BJ (cell line): ENCODE results near the gene AHNAK2. TPM values are rescaled to one million over a fixed set of nuclear protein-coding genes. Genes with fewer than 3 reads are reported as not detected.
A peak's percentile ranks its signal among the peaks of the same experiment; 100 is the strongest.

Experiments used
- CTCF ChIA-PET: fragments of 350-600 bp; formaldehyde crosslinking; extraction: SDS; loops from one replicate; lab custom pipeline; 2021; ENCODE audit warnings: antibody characterized with exemption, inconsistent platforms; lab: Yijun Ruan, JAX
- POLR2A ChIA-PET: fragments of 300-600 bp; sonication (Branson Sonifier 250); formaldehyde crosslinking; extraction: SDS; loops from one replicate; lab custom pipeline; 2021; ENCODE audit warnings: antibody characterized with exemption; lab: Charles Lee
- DNase-seq: peaks from one replicate; pipeline ENCODE4 v3.0.0-alpha.2; 2011; ENCODE audit warnings: low read depth
- H3K27me3 ChIP-seq: 2 replicates; pipeline ENCODE4 v1.6.0; 2011; ENCODE audit warnings: low read length; ENCODE audit not compliant: control insufficient read depth, insufficient read depth
- H3K36me3 ChIP-seq: 2 replicates; pipeline ENCODE4 v1.5.1; 2011; ENCODE audit warnings: low read length; ENCODE audit not compliant: control insufficient read depth, insufficient read depth
- H3K4me3 ChIP-seq: 2 replicates; pipeline ENCODE4 v1.5.1; 2011; ENCODE audit warnings: low read depth, mild to moderate bottlenecking, control low read depth, low read length
- polyA plus RNA-seq: library from polyadenylated mRNA; depleted of rRNA; stranded (reverse); fragments of >200 nt; gene quantifications from 2 replicates; pipeline ENCODE4 v1.2.3, GENCODE V29; 2011
- TF ChIP-seq, protein P1 (sequence below): IDR thresholded peaks from 2 replicates; pipeline ENCODE4 v1.5.1; 2011; ENCODE audit warnings: low read depth, mild to moderate bottlenecking, control low read depth, inconsistent platforms, low read length, moderate library complexity; ENCODE audit not compliant: insufficient read depth

The AHNAK2 gene
- polyA plus RNA-seq, 1 experiment, result 6.5 TPM

DNA sequence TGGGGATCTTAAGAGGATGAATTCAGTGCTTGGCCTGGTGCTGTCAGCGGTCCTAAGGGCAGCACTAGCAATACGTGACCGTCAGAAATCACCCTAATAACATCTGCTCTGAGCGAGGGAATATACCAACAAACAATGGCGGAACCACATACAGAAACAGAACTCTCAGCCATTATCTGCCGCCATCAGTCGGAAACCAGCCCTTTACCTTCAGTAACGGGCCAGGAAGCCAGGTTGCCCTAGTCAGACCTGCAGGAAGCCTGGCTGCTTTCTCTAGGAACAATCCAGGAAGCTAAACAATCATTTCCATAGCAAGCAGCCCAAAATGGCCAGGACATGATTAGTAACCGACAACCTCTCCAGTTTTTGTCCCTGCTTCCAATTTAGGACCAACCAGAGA is 37.1 kb upstream of the AHNAK2 start:
- Histone ChIP-seq H3K27me3 (no peaks in the 10 kb centered on the region), H3K36me3 (peaks cover 7% of the 10 kb centered on the region), H3K4me3 (no peak overlapping the region)
- POLR2A ChIA-PET, result no interaction called here
- TF ChIP-seq, protein P1, sequence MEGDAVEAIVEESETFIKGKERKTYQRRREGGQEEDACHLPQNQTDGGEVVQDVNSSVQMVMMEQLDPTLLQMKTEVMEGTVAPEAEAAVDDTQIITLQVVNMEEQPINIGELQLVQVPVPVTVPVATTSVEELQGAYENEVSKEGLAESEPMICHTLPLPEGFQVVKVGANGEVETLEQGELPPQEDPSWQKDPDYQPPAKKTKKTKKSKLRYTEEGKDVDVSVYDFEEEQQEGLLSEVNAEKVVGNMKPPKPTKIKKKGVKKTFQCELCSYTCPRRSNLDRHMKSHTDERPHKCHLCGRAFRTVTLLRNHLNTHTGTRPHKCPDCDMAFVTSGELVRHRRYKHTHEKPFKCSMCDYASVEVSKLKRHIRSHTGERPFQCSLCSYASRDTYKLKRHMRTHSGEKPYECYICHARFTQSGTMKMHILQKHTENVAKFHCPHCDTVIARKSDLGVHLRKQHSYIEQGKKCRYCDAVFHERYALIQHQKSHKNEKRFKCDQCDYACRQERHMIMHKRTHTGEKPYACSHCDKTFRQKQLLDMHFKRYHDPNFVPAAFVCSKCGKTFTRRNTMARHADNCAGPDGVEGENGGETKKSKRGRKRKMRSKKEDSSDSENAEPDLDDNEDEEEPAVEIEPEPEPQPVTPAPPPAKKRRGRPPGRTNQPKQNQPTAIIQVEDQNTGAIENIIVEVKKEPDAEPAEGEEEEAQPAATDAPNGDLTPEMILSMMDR, result no peak
- no peak for DNase-seq
- CTCF ChIA-PET, result interaction anchor here (0.9 kb wide), 1 partner anchor 31 kb away, joined by 3 read pairs; no protein-coding TSS in a partner anchor

DNA sequence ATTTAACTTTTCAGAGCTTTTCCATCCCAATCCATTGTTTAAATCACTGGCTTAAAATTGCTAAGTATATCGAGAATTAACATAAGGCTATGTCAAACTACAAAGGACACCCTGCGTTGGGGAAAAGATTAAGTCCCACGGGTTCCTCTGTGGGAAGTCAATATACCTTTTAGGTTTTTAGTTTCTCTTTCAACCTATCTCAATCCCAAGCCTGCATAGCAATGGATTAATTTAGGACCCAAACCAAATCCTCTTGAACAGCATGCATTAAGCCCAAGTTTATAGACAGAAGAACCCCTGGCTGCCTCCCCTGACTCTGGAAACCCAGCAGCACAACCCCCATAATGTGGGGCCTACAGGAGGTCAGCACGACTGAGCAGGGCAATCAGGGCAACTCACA is 36.5 kb upstream of the AHNAK2 start:
- TF ChIP-seq, protein P1, result no peak
- DNase-seq, result no peak
- no peak overlapping the region for H3K4me3 ChIP-seq
- ChIA-PET CTCF (interaction anchor here (0.9 to 2.9 kb wide), 3 partner anchors 10 to 31 kb away, joined by 3 to 13 read pairs (median 5); no protein-coding TSS in a partner anchor), POLR2A (no interaction called here)
- no peaks in the 10 kb centered on the region for H3K27me3 ChIP-seq
- H3K36me3 ChIP-seq, result peaks cover 10% of the 10 kb centered on the region

GRCh38 chr14:105014032-105014431 is 35.9 kb upstream of the AHNAK2 start:
- Histone ChIP-seq H3K27me3 (no peaks in the 10 kb centered on the region), H3K4me3 (no peak overlapping the region), H3K36me3 (peaks cover 10% of the 10 kb centered on the region)
- ChIA-PET CTCF (interaction anchor here (1.3 to 2.9 kb wide), 2 partner anchors 10 to 32 kb away, joined by 5 to 13 read pairs; no protein-coding TSS in a partner anchor), POLR2A (no interaction called here)
- TF ChIP-seq, protein P1, result no peak
- no peak for DNase-seq

GRCh38 chr14:105013150-105013785 is 35.1 kb upstream of the AHNAK2 start:
- TF ChIP-seq, protein P1, result no peak
- peaks cover 10% of the 10 kb centered on the region for H3K36me3 ChIP-seq
- no peak for DNase-seq
- no peaks in the 10 kb centered on the region for H3K27me3 ChIP-seq
- ChIA-PET POLR2A (no interaction called here), CTCF (interaction anchor here (0.7 to 3.4 kb wide), 6 partner anchors 9 to 77 kb away, joined by 3 to 13 read pairs (median 5); no protein-coding TSS in a partner anchor)
- no peak overlapping the region for H3K4me3 ChIP-seq

- TF ChIP-seq, protein P1, result peak; percentile 39; the same call in 1 of the 2 replicates
Measured at GRCh38 chr14:105012171-105012985, 34.2 kb upstream of the AHNAK2 start.

More at GRCh38 chr14:105012171-105012985, 34.2 kb upstream of the AHNAK2 start:
- POLR2A ChIA-PET, result no interaction called here
- Histone ChIP-seq H3K36me3 (peaks cover 10% of the 10 kb centered on the region), H3K4me3 (no peak overlapping the region), H3K27me3 (no peaks in the 10 kb centered on the region)
- no peak for DNase-seq
- CTCF ChIA-PET, result interaction anchor here (0.6 to 3.4 kb wide), 7 partner anchors 13 to 78 kb away, joined by 3 to 13 read pairs (median 4); no protein-coding TSS in a partner anchor
